ENCODE data around the gene SF3B1. TPM values are rescaled to one million over a fixed set of nuclear protein-coding genes. Genes with fewer than 3 reads are reported as not detected.

The SF3B1 gene
- total RNA-seq, 1 donor from 2014 or later = 787 TPM

GRCh38 chr2:197399887-197400540, 34.8 kb downstream of the SF3B1 start:
- peaks cover 14% of the 10 kb centered on the region for H3K79me2 ChIP-seq (ENCODE audit: low read depth)
- no peaks in the 10 kb centered on the region for H3K4me1 Mint-ChIP-seq
- TF ChIP-seq EZH2phosphoT487 (IDR thresholded peaks at IDR 0.05) (no peak), CTCF (IDR thresholded peaks at IDR 0.05) (no peak)
- peaks cover 43% of the 10 kb centered on the region for H3K36me3 Mint-ChIP-seq
- H2AFZ ChIP-seq (replicated peaks) = no peak overlapping the region
- no peak overlapping the region for H3K4me3 ChIP-seq
- peaks cover 8% of the 10 kb centered on the region for H4K20me1 ChIP-seq (ENCODE audit: low read depth)
- no peaks in the 10 kb centered on the region for H3K4me1 ChIP-seq
- H3K36me3 ChIP-seq = peaks cover 87% of the 10 kb centered on the region
- DNase-seq (ENCODE audit: low spot score) = no peak
- no peak overlapping the region for H3K9ac ChIP-seq
- H3K27me3 ChIP-seq = no peaks in the 10 kb centered on the region
- no peaks in the 10 kb centered on the region for H3K9me3 Mint-ChIP-seq
- H3F3A ChIP-seq (ENCODE audit: low read depth) = peaks cover 45% of the 10 kb centered on the region
- no peak overlapping the region for H3K27ac ChIP-seq
- no peaks in the 10 kb centered on the region for H3K9me3 ChIP-seq (ENCODE audit: low read depth)
- no peak overlapping the region for H3K4me2 ChIP-seq
- no peaks in the 10 kb centered on the region for H3K27me3 Mint-ChIP-seq (ENCODE audit: insufficient read depth, low read depth)
- H3K27ac Mint-ChIP-seq = no peak overlapping the region
- no peak overlapping the region for H3K4me3 Mint-ChIP-seq

- no peak overlapping the region for H2AFZ ChIP-seq (replicated peaks)
- H3K4me1 ChIP-seq = no peaks in the 10 kb centered on the region
- no peak for DNase-seq (ENCODE audit: low spot score)
- peak overlapping the region; percentile 22 for H3K27ac ChIP-seq
- peaks cover 77% of the 10 kb centered on the region for H3K36me3 ChIP-seq
- peaks cover 41% of the 10 kb centered on the region for H3K36me3 Mint-ChIP-seq
- H3F3A ChIP-seq (ENCODE audit: low read depth) = peaks cover 40% of the 10 kb centered on the region
- no peak overlapping the region for H3K4me3 Mint-ChIP-seq
- H3K27me3 ChIP-seq = no peaks in the 10 kb centered on the region
- no peaks in the 10 kb centered on the region for H3K9me3 ChIP-seq (ENCODE audit: low read depth)
- no peak overlapping the region for H3K4me2 ChIP-seq
- no peak overlapping the region for H3K27ac Mint-ChIP-seq
- no peak overlapping the region for H3K9ac ChIP-seq
- peaks cover 10% of the 10 kb centered on the region for H3K79me2 ChIP-seq (ENCODE audit: low read depth)
- no peaks in the 10 kb centered on the region for H3K4me1 Mint-ChIP-seq
- no peaks in the 10 kb centered on the region for H3K9me3 Mint-ChIP-seq
- H4K20me1 ChIP-seq (ENCODE audit: low read depth) = peaks cover 7% of the 10 kb centered on the region
- no peaks in the 10 kb centered on the region for H3K27me3 Mint-ChIP-seq (ENCODE audit: insufficient read depth, low read depth)
- TF ChIP-seq EZH2 (IDR thresholded peaks at IDR 0.05) = no peak
- no peak overlapping the region for H3K4me3 ChIP-seq
These were observed 35.9 kb downstream of the SF3B1 start for GRCh38 chr2:197398913-197399312.

GRCh38 chr2:197391220-197391717, 43.6 kb downstream of the SF3B1 start:
- Histone ChIP-seq H3K4me1 (no peaks in the 10 kb centered on the region), H4K20me1 (ENCODE audit: low read depth) (no peaks in the 10 kb centered on the region), H3K36me3 (peaks cover 23% of the 10 kb centered on the region), H3K9ac (no peak overlapping the region), H3K4me3 (no peak overlapping the region), H3F3A (ENCODE audit: low read depth) (peaks cover 41% of the 10 kb centered on the region), H2AFZ (replicated peaks) (no peak overlapping the region), H3K27ac (no peak overlapping the region), H3K79me2 (ENCODE audit: low read depth) (peaks cover 4% of the 10 kb centered on the region), H3K9me3 (ENCODE audit: low read depth) (no peaks in the 10 kb centered on the region), H3K27me3 (no peaks in the 10 kb centered on the region), H3K4me2 (no peak overlapping the region)
- peaks cover 20% of the 10 kb centered on the region for H3K36me3 Mint-ChIP-seq
- H3K9me3 Mint-ChIP-seq = no peaks in the 10 kb centered on the region
- DNase-seq (ENCODE audit: low spot score) = no peak
- H3K4me1 Mint-ChIP-seq = no peaks in the 10 kb centered on the region
- no peak for TF ChIP-seq EZH2phosphoT487 (IDR thresholded peaks at IDR 0.05)
- TF ChIP-seq EZH2 (IDR thresholded peaks at IDR 0.05) = no peak
- TF ChIP-seq CTCF (IDR thresholded peaks at IDR 0.05) = no peak
- H3K4me3 Mint-ChIP-seq = no peak overlapping the region
- no peak overlapping the region for H3K27ac Mint-ChIP-seq
- H3K27me3 Mint-ChIP-seq (ENCODE audit: insufficient read depth, low read depth) = peaks cover 3% of the 10 kb centered on the region

GRCh38 chr2:197388866-197389587, 45.8 kb downstream of the SF3B1 start:
- no peak overlapping the region for H3K4me2 ChIP-seq
- no peaks in the 10 kb centered on the region for H4K20me1 ChIP-seq (ENCODE audit: low read depth)
- H3K9me3 ChIP-seq (ENCODE audit: low read depth) = no peaks in the 10 kb centered on the region
- H3K36me3 ChIP-seq = peaks cover 13% of the 10 kb centered on the region
- Mint-ChIP-seq H3K9me3 (no peaks in the 10 kb centered on the region), H3K4me1 (no peaks in the 10 kb centered on the region), H3K36me3 (peaks cover 9% of the 10 kb centered on the region), H3K4me3 (no peak overlapping the region), H3K27ac (no peak overlapping the region), H3K27me3 (ENCODE audit: insufficient read depth, low read depth) (peaks cover 3% of the 10 kb centered on the region)
- H3K27me3 ChIP-seq = no peaks in the 10 kb centered on the region
- H3K27ac ChIP-seq = peak overlapping the region; percentile 16
- H3K4me1 ChIP-seq = no peaks in the 10 kb centered on the region
- H3F3A ChIP-seq (ENCODE audit: low read depth) = peaks cover 27% of the 10 kb centered on the region
- TF ChIP-seq EZH2phosphoT487 (IDR thresholded peaks at IDR 0.05) = no peak
- no peak for TF ChIP-seq CTCF (IDR thresholded peaks at IDR 0.05)
- no peak for TF ChIP-seq EZH2 (IDR thresholded peaks at IDR 0.05)
- no peak overlapping the region for H3K4me3 ChIP-seq
- no peak for DNase-seq (ENCODE audit: low spot score)
- no peak overlapping the region for H2AFZ ChIP-seq (replicated peaks)
- H3K79me2 ChIP-seq (ENCODE audit: low read depth) = no peaks in the 10 kb centered on the region
- H3K9ac ChIP-seq = no peak overlapping the region

Measured in neural progenitor cell (in vitro differentiated cells).